ENCODE data around the gene RINL.

Gene RINL, protein sequence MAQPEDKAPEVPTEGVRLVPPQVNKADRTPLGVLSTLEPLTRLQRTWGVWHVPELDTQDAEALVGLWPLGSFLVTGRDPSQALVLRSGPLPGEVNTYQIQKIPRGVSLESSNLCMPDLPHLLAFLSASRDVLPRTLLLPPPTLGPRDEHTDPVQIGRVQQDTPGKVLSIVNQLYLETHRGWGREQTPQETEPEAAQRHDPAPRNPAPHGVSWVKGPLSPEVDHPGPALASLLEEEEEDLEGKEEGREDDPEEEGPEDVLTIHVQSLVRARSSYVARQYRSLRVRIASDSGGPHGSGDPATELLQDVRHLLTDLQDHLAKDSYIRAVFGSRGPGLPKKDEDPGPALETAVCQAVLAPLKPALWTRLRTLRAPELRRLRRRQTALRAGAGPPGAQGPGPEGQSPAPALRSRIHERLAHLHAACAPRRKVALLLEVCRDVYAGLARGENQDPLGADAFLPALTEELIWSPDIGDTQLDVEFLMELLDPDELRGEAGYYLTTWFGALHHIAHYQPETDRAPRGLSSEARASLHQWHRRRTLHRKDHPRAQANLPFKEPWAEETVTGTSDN

DNA sequence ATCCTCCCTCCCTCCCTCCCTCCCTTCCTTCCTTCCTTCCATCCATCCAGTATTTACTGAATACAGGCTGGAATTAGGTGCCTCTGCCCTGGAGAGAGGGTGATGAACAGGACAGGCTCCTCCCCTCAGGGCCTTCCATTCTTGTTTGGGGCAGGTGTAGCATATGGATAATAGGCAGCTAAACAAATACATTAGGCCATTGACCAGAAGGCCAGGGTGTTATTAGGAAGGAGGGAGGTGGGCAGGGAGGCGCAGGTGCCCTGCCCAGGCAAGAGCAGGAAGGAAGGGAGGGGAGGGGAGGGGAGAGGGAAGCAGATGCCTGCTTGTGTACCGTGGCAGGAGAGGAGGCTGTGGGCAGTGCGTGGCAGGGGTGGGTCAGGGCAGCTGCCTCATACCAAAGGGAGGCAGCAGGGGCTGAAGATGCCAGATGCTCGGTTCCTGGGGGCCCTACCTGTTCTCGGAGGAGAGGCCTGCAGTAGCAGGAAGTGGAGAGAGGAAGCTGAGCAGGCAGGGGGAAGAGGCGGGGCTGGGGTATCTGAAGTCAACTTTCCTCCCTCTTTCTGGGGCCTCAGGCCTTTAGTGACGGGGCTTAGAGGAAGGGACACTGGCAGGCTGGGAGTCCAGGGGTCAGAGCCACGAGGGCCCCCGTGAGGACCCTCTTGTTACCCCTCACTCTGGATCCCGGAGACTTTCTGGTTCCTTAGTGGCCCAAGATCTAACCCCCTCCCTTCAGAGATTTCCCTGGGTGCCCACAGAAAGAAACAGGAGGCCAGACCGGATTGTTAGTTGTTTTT is at the start of gene RINL:
Gene RINL, minus strand, starts transcription at position 495 of the 794 bp plus-strand sequence. CDS start 1,533 bp downstream, outside the sequence.
- H3K4me3 ChIP-seq (ENCODE audit: low read depth, low read length) = no peak within 1 kb of the TSS
- DNase-seq (ENCODE audit: low read depth) = no peak

DNA sequence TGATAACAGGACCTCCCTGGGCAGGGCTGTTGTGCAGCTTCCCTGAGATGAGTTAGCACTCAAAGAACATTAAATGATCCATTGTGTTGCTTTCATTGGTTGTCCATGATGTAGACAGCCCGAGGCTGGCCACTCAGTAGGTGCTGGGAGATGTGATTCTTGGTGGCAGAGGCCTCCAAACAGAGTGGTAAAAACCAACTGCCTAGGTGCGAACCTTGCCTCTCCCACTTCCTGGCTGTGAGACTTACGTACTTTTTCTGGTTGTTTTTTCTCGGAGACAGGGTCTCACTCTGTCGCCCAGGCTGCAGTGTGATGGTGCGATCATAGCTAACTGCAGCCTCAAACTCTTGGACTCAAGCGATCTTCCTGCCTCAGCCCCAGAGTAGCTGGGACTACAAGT is 46.3 kb upstream of the RINL start:
- DNase-seq (ENCODE audit: low read depth) = no peak
- no peak overlapping the region for H3K4me3 ChIP-seq (ENCODE audit: low read depth, low read length)

DNA sequence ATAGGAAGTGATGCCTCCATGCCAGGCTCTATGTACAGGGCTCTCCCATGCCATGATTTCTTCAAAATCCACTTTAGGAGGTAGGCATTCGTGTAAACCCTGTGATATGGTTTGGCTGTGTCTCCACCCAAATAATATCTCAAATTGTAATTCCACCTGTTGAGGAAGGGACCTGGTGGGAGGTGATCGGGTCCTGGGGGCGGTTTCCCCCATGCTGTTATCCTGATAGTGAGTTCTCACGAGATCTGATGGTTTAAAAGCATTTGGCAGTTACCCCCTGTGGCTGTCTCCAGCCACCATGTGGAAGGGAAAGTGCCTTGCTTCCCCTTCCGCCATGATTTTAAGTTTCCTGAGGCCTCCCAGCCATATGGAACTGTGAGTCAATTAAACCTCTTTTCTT is 44.4 kb upstream of the RINL start:
- H3K4me3 ChIP-seq (ENCODE audit: low read depth, low read length) = no peak overlapping the region
- no peak for DNase-seq (ENCODE audit: low read depth)

DNA sequence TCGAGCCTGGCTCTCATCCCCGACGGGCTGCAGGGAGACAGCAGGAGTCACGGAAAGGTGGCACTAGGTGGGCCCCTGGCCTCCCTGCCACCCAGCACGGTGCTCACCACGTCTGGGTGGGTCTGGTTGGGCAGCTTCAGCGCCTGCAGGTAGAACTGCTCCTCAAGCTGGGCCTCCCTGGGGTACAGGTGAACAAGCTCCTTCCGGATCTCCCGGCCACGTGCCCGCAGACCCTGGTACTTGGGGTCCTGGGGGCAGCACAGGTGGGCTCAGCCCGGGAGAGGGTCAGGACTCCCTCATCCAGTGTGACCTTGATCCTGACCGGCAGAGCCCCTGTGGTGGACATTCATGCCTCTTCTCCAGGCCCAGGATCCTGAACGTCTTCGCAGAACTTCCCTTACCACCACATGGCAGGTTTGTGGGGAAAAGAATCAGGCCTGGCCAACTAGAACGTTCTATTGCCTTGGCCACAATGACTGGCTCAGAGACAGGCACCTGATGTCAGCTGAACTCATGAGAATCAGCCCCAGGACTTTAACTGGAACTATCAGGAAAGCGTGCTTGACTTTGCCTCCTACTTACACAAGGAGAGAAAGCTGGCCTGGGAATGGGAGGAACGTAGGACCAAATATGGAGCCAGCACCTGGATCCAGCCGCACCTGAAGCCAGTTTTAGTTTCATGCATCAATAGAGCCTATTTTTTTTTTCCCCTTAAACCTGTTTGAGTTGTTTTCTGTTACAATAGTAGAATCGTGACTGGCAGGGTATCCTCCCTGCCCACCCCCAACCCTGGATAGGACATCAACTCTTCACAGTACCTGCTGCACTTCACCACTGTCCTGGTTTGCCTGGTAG is 43.6 kb upstream of the RINL start:
- DNase-seq (ENCODE audit: low read depth) = no peak
- no peak overlapping the region for H3K4me3 ChIP-seq (ENCODE audit: low read depth, low read length)

DNA sequence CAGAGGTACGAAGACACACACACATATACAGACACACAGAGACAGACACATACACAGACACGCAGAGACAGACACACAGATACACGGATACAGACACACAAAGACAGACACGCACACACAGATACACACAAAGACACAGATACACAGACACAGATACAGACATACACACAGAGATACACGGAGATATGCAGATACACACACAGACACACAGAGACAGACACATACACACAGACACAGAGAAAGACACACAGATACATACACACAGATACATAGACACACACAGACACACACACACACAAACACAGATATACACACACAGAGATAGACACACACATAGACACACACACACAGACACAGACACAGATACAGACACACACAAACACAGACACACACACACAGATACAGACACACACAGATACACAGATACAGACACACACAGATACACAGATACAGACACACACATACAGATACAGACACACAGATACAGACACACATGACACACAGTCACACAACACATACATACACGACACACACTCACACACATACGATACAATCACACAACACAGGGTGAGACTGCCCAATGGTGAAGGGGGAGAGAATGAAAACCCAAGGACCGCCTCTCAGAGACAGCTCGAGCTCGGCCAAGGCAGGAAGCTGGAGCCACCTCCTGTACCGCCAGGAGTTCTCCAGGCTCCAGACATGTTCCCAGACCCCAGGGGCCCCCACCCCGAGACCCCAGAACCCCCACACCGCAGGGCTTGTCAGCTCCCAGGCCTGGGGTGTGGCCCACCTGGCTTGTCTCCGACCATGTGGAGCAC is 42.7 kb upstream of the RINL start:
- DNase-seq (ENCODE audit: low read depth) = no peak
- no peak overlapping the region for H3K4me3 ChIP-seq (ENCODE audit: low read depth, low read length)

DNA sequence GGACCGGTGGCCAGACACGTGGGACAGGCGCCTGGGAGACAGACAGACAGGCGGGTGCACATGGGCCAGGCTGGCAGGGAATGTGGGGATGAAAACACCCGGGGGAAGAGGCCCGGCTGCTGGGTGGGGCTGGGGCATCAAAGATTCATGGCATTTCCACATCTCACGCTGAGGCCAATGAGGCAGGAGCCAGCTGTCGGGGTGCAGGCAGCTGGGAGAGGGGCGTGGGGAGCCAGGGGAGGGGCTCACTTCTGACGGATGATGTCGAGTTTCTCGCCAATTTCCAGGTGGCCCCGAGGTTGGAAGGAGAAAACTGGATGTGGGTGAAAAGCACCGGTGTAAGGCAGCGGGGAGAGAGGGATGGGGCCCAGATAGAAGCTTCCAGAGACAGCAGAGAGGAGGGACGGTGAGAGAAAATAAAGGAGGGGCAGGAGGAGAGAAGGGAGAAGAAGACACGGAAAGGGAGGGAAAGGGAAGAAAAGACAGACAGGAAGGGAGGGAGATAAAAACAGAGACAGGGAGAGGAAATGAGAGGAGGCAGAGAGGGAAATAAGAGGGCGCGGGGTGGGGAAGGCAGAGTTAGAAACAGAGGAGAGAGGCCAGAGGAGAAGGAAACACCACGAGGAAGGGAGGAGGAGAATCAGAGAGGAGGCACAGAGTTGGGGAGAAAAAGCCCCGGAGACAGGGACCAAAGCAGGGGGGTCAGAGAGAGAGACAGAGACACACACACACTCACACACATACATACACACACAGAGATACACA is 41.9 kb upstream of the RINL start:
- no peak for DNase-seq (ENCODE audit: low read depth)
- H3K4me3 ChIP-seq (ENCODE audit: low read depth, low read length) = no peak overlapping the region

DNA sequence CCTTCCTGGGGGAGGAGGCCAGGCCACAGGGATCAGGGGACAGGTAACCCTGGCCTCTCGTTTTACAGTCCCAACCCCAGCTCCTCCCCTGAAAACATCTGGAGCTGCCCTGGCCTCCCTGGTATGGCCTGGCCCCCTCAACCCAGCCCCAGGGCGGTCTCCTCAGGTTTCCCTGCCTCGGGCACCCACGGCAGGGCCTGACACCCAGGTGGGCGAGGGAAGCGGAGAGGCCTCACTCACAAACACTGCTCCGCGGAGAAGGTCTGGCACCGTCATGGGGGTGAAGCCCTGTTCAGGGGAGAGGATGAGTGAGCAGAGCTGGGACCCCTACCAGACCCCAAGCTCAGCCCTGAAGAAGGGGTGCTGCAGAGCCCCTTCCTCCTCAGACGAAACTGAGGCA is 40.5 kb upstream of the RINL start:
- DNase-seq (ENCODE audit: low read depth) = no peak
- H3K4me3 ChIP-seq (ENCODE audit: low read depth, low read length) = no peak overlapping the region

DNA sequence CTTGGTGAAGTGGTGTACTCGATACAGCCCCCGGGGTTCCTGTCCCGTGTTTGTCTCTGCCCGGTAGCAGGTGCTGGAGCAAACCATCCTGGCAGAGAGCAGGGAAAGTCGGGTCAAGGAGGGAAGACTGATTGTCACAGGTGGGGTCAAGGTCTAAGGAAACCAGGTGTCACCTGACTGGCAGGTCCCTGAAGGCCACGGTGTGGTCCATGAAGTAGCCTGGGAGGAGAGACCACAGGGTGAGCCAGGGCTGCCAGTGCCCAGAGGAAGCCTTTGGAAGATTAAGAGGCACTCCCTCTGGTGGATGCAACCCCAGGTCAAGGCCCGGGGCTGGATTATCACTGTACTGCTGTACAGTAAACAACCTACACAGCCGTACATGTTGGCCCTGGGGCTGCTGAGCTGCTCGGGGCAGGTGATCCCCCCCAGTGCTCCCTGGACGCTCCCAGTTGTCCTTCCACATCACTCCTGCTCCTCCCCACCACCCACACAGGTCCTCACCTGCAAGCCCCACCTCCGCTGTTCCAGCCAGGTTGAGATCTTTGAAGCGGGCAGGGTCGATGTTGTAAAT is 39.9 kb upstream of the RINL start:
- H3K4me3 ChIP-seq (ENCODE audit: low read depth, low read length) = no peak overlapping the region
- DNase-seq (ENCODE audit: low read depth) = no peak

DNA sequence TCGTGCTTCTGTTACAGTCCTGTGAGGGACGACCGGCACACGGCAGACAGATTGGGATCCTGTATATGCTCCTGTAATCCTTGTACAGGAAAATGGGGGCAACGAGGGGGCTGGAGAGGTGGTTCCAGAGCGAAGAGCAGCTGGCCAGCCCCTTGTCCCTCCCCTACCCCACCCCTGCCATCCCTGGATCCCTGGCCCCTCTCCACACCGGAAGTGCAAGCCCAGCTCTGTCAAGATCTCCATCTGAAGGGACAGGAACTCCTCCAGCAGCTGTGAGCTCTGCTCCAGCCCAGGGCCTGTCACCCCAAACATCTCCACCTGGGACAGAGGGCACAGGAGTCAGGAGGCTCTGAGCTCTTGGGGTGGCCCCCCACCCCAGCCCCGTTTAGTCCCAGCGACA is 39.4 kb upstream of the RINL start:
- no peak for DNase-seq (ENCODE audit: low read depth)

DNA sequence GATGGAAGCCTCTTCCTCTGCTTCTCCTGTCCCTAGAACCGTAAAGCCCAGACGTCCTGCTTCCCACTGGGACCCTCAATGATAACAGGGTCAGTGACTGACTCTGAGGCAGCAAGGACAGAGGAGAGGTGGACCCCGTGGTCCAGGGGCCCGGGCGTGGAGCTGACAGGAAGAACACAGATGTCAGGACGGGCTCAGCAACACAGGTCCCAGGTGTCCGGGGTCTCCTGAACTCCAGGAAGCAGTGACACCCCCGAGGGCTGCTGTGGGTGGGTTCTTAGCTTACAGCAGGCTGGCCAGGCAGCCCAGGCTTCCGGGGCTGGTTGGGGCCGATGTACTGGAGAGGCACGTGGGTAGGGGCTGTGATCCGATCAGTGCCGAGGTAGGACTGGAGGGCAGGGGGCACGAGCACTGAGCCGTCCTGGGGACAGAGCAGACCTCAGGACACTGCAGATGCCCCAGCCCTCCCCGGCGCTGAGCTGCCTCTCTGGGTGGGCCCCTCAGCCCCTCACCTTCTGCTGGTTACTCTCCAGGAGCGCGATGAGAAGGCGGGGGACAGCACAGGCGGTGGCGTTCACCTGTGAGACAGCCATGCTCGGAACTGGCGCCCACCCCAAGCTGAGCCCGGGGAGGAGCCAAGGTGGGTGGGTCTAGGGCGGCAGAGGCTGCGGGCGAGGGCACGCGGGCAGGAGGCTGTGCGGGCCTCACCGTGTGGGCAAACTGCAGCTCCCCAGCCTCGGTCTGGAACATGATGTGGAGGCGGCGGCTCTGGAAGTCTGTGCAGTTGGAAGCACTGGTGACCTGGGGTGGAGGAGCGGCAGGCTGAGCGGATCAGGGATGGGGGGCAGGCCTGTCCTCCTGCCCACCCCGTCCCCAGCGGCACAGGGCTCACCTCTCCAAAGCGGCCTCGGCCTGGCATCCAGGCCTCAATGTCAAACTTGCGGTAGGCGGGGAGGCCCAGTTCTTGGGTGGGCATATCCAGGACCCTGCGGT is 37.5 kb upstream of the RINL start:
- no peak for DNase-seq (ENCODE audit: low read depth)
- no peak overlapping the region for H3K4me3 ChIP-seq (ENCODE audit: low read depth, low read length)

More for the DNA sequence above, 39.4 kb upstream of the RINL start:
- no peak overlapping the region for H3K4me3 ChIP-seq (ENCODE audit: low read depth, low read length)

DNA sequence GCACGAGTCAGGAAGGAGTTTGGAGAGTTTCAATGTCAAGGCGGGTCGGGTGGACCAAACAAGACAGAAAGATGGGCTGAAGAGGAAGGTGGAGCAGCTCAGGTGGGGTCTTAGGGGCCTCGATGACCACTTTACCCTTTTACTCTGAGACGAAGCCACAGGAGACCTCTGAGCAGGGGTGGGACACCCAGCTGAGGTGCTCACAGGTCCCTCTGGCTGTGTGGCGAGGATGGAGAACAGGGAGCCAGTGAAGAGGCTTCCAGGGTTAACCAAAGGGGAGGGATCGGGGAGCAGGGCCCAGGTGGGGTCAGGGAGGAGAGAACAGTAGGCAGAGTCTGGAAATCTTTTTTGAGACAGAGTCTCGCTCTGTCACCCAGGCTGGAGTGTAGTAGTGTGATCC is 35.9 kb upstream of the RINL start:
- no peak overlapping the region for H3K4me3 ChIP-seq (ENCODE audit: low read depth, low read length)
- DNase-seq (ENCODE audit: low read depth) = no peak

DNA sequence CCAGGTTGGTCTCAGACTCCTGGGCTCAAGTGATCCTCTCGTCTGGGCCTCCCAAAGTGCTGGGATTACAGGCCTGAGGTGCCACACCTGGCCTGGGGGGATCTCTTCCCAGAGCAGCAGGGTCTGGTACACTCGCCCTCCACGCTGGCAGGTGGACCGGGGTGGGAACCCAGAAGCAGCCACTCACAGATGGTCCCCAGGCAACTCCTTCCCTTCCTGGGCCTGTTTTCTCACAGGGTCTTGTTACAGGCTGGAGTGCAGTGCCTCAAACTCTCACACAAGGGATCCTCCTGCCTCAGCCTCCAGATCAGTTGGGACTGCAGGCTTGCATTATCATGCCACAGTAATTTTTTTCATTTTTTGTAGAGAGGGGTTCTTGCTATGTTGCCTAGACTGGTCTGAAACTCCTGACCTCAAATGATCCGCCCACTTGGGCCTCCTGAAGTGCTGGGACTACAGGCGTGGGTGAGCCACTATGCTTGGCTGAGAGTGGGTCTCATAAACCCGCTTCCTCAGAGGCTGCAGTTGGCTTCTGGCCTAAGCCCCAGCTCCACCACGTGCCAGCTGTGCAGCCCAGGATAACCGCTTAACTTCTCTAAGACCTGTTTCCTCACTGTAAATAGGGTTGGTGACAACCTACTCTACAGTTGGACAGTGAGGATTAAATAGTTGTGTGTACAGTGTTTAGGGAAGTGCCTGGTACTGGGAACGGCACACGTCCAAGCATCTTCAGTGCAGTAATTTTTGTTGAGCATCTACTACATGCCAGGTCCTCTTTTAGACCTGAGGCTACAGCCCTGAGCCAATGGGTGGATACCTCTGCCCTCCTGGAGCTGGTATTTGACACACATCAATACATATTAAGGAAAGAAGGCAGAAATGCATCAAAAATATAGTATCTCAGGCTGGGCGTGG is 34.8 kb upstream of the RINL start:
- no peak overlapping the region for H3K4me3 ChIP-seq (ENCODE audit: low read depth, low read length)
- no peak for DNase-seq (ENCODE audit: low read depth)

DNA sequence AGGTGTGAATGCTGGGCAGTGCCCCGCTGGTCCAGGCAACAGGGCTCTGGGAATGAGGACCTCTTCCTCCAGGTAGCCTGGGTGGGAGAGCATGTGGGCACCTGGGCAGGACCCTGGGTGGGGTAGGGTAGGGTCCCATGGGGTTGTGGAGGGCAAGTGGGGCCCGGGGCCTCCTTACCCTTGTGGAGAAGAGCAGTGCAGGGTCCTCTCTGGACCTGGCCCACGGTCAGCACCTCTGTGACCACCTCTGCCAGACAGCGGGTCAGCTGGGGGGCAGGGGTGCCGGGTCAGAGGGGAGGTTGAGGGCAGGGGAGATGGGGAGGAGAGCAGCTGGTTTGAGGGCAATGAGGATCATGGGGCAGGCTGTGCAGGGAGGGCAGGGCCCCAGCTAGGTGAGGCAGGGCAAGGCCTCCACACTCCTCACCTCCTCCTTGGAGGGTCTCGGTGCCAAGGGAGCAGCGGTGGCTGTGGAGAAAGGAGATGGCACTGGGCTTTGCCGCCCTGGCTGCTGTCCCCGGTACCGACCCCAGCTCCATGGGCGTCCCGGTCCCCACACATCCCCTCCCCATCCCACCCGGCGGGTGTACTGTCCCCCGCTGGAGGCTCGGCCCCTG is 33.4 kb upstream of the RINL start:
- no peak for DNase-seq (ENCODE audit: low read depth)

DNA sequence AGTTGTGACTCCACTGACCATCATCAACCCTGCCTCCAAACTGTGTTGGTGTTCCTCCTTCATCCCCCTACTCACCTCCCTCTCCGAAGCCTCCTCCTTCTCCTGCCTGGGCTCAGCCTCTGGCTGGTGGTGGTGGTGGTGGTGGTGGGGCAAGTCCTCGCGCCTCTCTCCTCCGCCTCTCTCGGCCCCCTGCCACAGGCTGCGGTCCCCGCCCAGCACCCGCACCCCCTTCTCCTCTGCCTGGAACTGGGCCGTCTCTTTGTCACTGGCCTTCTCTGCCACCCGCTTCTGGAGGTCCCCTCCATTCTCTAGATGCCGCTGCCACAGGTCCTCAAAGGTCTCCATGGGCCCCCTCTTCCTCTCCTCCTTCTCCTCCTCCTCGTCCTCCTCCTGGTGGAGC is 32.4 kb upstream of the RINL start:
- DNase-seq (ENCODE audit: low read depth) = no peak
- H3K4me3 ChIP-seq (ENCODE audit: low read depth, low read length) = no peak overlapping the region

More for the DNA sequence above, 33.4 kb upstream of the RINL start:
- H3K4me3 ChIP-seq (ENCODE audit: low read depth, low read length) = no peak overlapping the region

DNA sequence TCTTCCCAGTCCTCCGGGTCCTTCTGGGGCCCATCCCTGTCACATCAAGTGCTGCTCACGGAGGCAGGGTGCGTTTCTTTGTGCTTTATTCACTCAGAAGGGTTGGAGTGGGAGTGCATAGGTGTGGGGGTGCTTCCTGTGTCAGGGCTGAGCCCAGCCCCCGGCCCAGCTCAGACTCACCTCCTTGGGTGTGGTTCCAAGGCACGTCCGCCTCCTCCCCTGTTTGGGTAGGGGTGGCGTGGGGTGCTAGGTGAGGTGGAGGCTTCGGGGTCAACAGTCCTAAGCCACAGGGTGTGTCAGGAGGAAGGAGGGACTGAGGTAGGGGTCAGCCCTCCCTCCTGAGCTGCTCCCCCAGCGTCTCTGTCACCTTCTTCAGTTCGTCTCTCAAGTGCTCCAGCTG is 30.8 kb upstream of the RINL start:
- DNase-seq (ENCODE audit: low read depth) = no peak
- H3K4me3 ChIP-seq (ENCODE audit: low read depth, low read length) = no peak overlapping the region
